Tibial nerve (tissue), 4 donors: Measurements from ENCODE around the gene FBN3. TPM values are rescaled to one million over a fixed set of nuclear protein-coding genes. Genes with fewer than 3 reads are reported as not detected.

Source experiments
- DNase-seq, 2 donors: peaks; one replicate each; pipeline ENCODE4 v3.0.0-alpha.2; 2019; ENCODE audit warnings: low spot score in 2 of 2
- H3K27ac ChIP-seq, 4 donors: fragments of 200-600 bp; sonication (generic) in 3 of 4; one replicate each; pipeline ENCODE4 v1.5.1; 2017 to 2019; ENCODE audit warnings: mild to moderate bottlenecking in 1 of 4
- H3K27me3 ChIP-seq, 2 donors: fragments of 200-600 bp; sonication (generic) in 1 of 2; one replicate each; pipeline versions ENCODE4 v1.5.1 to v1.6.0; 2017 to 2019
- H3K36me3 ChIP-seq, 3 donors: fragments of 200-600 bp; sonication (generic); one replicate each; pipeline ENCODE4 v1.5.1; 2018 to 2019
- H3K4me1 ChIP-seq, 4 donors: fragments of 200-600 bp; sonication (generic) in 3 of 4; one replicate each; pipeline ENCODE4 v1.5.1; 2017 to 2019
- H3K4me3 ChIP-seq, 4 donors: fragments of 200-600 bp; sonication (generic) in 3 of 4; one replicate each; pipeline ENCODE4 v1.5.1; 2017 to 2019; ENCODE audit warnings: mild to moderate bottlenecking in 1 of 4, moderate library complexity in 1 of 4
- H3K9me3 ChIP-seq, 4 donors: fragments of 200-600 bp; sonication (generic) in 3 of 4; one replicate each; pipeline ENCODE4 v1.5.1; 2017 to 2019
- CTCF ChIP-seq, 5 experiments: fragments of 200-600 bp in 3 of 5; fragments of 450-650 bp in 2 of 5; sonication (generic) in 3 of 5; IDR thresholded peaks; one replicate each; pipeline ENCODE4 v1.5.1; 2016 to 2019; ENCODE audit warnings: antibody characterized with exemption in 5 of 5, mild to moderate bottlenecking in 3 of 5, moderate library complexity in 2 of 5
- EP300 ChIP-seq, 2 donors: sonication (generic); formaldehyde crosslinking; IDR thresholded peaks; one replicate each; pipeline ENCODE4 v1.6.1; 2017; ENCODE audit warnings: antibody characterized with exemption in 2 of 2, mild to moderate bottlenecking in 1 of 2
- POLR2A ChIP-seq, 2 donors: fragments of 450-650 bp; IDR thresholded peaks; one replicate each; pipeline ENCODE4 v1.6.1; 2017; ENCODE audit warnings: antibody characterized with exemption in 2 of 2, mild to moderate bottlenecking in 2 of 2, moderate library complexity in 2 of 2
- WGBS, 2 donors: methylation state at CpG; one replicate each; pipeline ENCODE4 v1.1.5; 2018; 5-methylcytosine and 5-hydroxymethylcytosine counted together
- total RNA-seq, 4 donors: library from RNA; depleted of rRNA; stranded (reverse); fragments of >200 nt; gene quantifications; one replicate each; pipeline ENCODE4 v1.1.0, GENCODE V29; 2016

Gene FBN3
- total RNA-seq, 4 donors from 2014 or later, result 0.20 to 2.5 TPM; not detected in 2

GRCh38 chr19:8087876-8088275, 61.5 kb downstream of the FBN3 start:
- WGBS, 2 donors, result 94 to 96% methylated on average over 12 to 15 of the region's 15 CpGs
- peaks cover 0 to 28% (median 0%) of the 10 kb centered on the region in 4 donors for H3K9me3 ChIP-seq
- no peaks in the 10 kb centered on the region for H3K27me3 ChIP-seq
- H3K36me3 ChIP-seq, result no peaks in the 10 kb centered on the region
- no peak overlapping the region for H3K27ac ChIP-seq
- no peak for TF ChIP-seq EP300 (IDR thresholded peaks at IDR 0.05)
- no peak for TF ChIP-seq CTCF (IDR thresholded peaks at IDR 0.05)
- no peak for TF ChIP-seq POLR2A (IDR thresholded peaks at IDR 0.05)
- no peak for DNase-seq
- H3K4me3 ChIP-seq, result no peak overlapping the region
- H3K4me1 ChIP-seq, result no peaks in the 10 kb centered on the region

GRCh38 chr19:8086849-8087248, 62.5 kb downstream of the FBN3 start:
- no peaks in the 10 kb centered on the region for H3K36me3 ChIP-seq
- H3K4me3 ChIP-seq, result no peak overlapping the region
- no peaks in the 10 kb centered on the region for H3K4me1 ChIP-seq
- no peaks in the 10 kb centered on the region for H3K27me3 ChIP-seq
- DNase-seq, result no peak
- 92 to 94% methylated on average over 11 to 13 of the region's 13 CpGs for WGBS, 2 donors
- H3K9me3 ChIP-seq, result peaks cover 0 to 24% (median 0%) of the 10 kb centered on the region in 4 donors
- no peak for TF ChIP-seq EP300 (IDR thresholded peaks at IDR 0.05)
- TF ChIP-seq POLR2A (IDR thresholded peaks at IDR 0.05), result no peak
- TF ChIP-seq CTCF (IDR thresholded peaks at IDR 0.05), result no peak
- H3K27ac ChIP-seq, result no peak overlapping the region

- Histone ChIP-seq H3K4me3 (no peak overlapping the region), H3K4me1 (no peaks in the 10 kb centered on the region), H3K9me3 (peaks cover 0 to 17% (median 0%) of the 10 kb centered on the region in 4 donors), H3K36me3 (no peaks in the 10 kb centered on the region), H3K27ac (no peak overlapping the region), H3K27me3 (no peaks in the 10 kb centered on the region)
- TF ChIP-seq EP300 (IDR thresholded peaks at IDR 0.05) (no peak), POLR2A (IDR thresholded peaks at IDR 0.05) (no peak), CTCF (IDR thresholded peaks at IDR 0.05) (no peak)
- WGBS, 2 donors, result 51% methylated on average over 20 of the region's 20 CpGs
- DNase-seq, result no peak
Measured at GRCh38 chr19:8085598-8086408, 63.6 kb downstream of the FBN3 start.

- Histone ChIP-seq H3K27ac (no peak overlapping the region), H3K27me3 (no peaks in the 10 kb centered on the region), H3K36me3 (no peaks in the 10 kb centered on the region), H3K4me3 (no peak overlapping the region), H3K4me1 (no peaks in the 10 kb centered on the region), H3K9me3 (peaks cover 0 to under 1% (median 0%) of the 10 kb centered on the region in 4 donors)
- 92% methylated on average over 13 of the region's 13 CpGs for WGBS, 2 donors
- TF ChIP-seq CTCF (IDR thresholded peaks at IDR 0.05) (no peak), EP300 (IDR thresholded peaks at IDR 0.05) (no peak), POLR2A (IDR thresholded peaks at IDR 0.05) (no peak)
- no peak for DNase-seq
Measured at GRCh38 chr19:8084152-8084551, 65.2 kb downstream of the FBN3 start.

GRCh38 chr19:8083141-8083540, 66.3 kb downstream of the FBN3 start:
- Histone ChIP-seq H3K27me3 (no peaks in the 10 kb centered on the region), H3K4me3 (no peak overlapping the region), H3K9me3 (no peaks in the 10 kb centered on the region), H3K4me1 (no peaks in the 10 kb centered on the region), H3K36me3 (no peaks in the 10 kb centered on the region), H3K27ac (no peak overlapping the region)
- no peak for TF ChIP-seq POLR2A (IDR thresholded peaks at IDR 0.05)
- no peak for TF ChIP-seq CTCF (IDR thresholded peaks at IDR 0.05)
- TF ChIP-seq EP300 (IDR thresholded peaks at IDR 0.05), result no peak
- DNase-seq, result no peak
- WGBS, 2 donors, result 83 to 85% methylated on average over 11 to 12 of the region's 12 CpGs
